Dendritic cell treated with granulocyte-macrophage colony-stimulating factor and Interleukin-4, amounts not matched to agents 40 ng/mL and 50 ng/mL, for 4 days (primary cell): ENCODE measurements around the gene PRRT4.

Experiments
- H3K27ac Mint-ChIP-seq: one replicate; pipeline ENCODE4 v1.8.0; 2022; ENCODE audit warnings: mild to moderate bottlenecking, mixed read lengths
- H3K27me3 Mint-ChIP-seq: one replicate; pipeline ENCODE4 v1.8.0; 2022; ENCODE audit warnings: mild to moderate bottlenecking, mixed read lengths
- H3K36me3 Mint-ChIP-seq: one replicate; pipeline ENCODE4 v1.8.0; 2022; ENCODE audit warnings: low read depth, mixed read lengths
- H3K4me1 Mint-ChIP-seq: one replicate; pipeline ENCODE4 v1.8.0; 2022; ENCODE audit warnings: low read depth, mixed read lengths
- H3K4me3 Mint-ChIP-seq: one replicate; pipeline ENCODE4 v1.8.0; 2022; ENCODE audit warnings: mild to moderate bottlenecking, moderate library complexity, mixed read lengths
- H3K9me3 Mint-ChIP-seq: one replicate; pipeline ENCODE4 v1.8.0; 2022; ENCODE audit warnings: mixed read lengths
- intact Hi-C: fragments of 100-400 bp; cut with micrococcal nuclease; formaldehyde crosslinking; loops from one replicate; pipeline ENCODE4 v1.15.0; 2022

PRRT4 gene

DNA sequence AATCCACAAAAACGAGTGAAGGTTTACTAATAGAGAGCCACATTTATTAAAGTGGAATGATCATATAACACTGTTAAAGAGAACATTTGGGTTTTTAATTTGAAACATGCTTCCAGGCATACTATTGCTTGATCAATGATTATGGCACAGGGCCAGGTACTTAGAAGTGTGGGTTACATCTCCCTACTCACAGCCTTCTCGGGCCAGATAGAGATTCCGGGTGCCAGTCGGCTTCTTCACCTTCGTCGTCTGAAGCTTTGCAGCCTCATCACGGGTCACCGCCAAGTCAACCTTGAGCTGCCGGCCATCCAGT, 37.2 kb downstream of the PRRT4 start:
- Mint-ChIP-seq H3K4me1 (no peaks in the 10 kb centered on the region), H3K36me3 (peaks cover 94% of the 10 kb centered on the region), H3K27ac (no peak overlapping the region), H3K27me3 (no peaks in the 10 kb centered on the region), H3K4me3 (no peak overlapping the region), H3K9me3 (no peaks in the 10 kb centered on the region)
- intact Hi-C loops: loop anchor here (5.0 kb wide), 1 partner anchor 617 kb away; no protein-coding TSS in a partner anchor

DNA sequence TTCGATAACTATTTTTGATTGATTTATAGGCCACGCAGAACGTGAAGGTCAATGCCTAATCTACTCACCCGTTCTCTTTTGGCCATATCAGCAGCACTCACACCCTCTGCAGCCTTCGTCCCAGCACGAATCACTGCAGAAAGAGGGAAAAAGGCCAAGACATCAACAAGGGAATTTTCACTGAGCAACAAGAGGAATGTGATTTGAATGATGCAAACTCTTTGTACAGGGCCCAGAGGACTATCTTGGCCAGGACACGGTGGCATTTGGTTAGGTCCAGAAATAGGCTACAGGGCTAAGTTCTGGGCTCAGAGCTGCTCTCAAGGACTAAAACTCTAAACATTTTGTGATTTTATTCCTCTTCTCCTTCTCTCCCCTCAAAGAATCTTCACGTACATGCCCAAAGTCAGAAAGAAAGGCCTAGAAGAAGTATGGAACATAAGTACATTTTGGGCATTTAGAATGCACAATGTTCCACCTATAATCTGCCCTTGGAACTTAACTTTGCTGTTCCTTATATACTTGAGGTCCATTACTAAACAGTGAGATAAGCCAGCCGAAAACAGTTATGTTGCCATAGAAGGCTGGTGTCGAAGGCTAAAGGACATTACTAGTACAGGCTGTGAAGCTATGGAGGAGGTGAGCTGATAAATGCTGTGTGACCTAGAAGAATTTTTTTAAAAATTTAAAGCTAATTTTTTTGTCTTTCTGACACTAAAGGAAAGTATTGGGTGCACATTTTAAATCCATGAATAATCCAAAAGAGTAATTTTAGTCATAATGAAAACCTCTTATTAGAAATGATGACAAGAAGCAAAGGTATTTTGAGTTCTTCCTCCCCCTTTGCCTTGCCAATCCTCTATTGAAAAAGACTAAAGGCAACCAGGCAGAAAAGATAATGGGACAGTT, 37.8 kb downstream of the PRRT4 start:
- no peak overlapping the region for H3K27ac Mint-ChIP-seq
- no peaks in the 10 kb centered on the region for H3K9me3 Mint-ChIP-seq
- H3K36me3 Mint-ChIP-seq: peaks cover 94% of the 10 kb centered on the region
- no peaks in the 10 kb centered on the region for H3K4me1 Mint-ChIP-seq
- H3K4me3 Mint-ChIP-seq: no peak overlapping the region
- no peaks in the 10 kb centered on the region for H3K27me3 Mint-ChIP-seq
- intact Hi-C loops: loop anchor here (5.0 kb wide), 1 partner anchor 616 kb away; no protein-coding TSS in a partner anchor

DNA sequence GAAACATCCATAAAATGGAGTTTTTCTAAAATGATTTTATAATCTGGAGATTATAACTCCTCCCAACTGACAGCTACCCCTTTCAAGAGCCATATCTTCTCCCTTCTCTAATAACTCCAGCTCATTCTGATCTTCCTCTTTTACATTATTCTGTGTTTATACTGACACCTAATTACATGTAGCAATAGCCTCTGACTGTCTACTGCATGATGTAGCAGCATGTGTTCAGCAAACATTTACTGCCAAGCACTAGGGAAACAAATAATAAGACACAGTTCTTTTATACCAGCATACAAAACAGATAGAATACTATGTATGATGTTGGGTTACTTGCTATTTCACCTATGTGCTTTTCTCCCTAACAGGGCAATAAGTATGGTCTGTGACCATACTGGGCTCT, 38.5 kb downstream of the PRRT4 start:
- peaks cover 94% of the 10 kb centered on the region for H3K36me3 Mint-ChIP-seq
- H3K4me3 Mint-ChIP-seq: no peak overlapping the region
- H3K27ac Mint-ChIP-seq: no peak overlapping the region
- intact Hi-C loops: loop anchor here (5.0 kb wide), 1 partner anchor 616 kb away; no protein-coding TSS in a partner anchor
- H3K27me3 Mint-ChIP-seq: no peaks in the 10 kb centered on the region
- no peaks in the 10 kb centered on the region for H3K4me1 Mint-ChIP-seq
- H3K9me3 Mint-ChIP-seq: no peaks in the 10 kb centered on the region

DNA sequence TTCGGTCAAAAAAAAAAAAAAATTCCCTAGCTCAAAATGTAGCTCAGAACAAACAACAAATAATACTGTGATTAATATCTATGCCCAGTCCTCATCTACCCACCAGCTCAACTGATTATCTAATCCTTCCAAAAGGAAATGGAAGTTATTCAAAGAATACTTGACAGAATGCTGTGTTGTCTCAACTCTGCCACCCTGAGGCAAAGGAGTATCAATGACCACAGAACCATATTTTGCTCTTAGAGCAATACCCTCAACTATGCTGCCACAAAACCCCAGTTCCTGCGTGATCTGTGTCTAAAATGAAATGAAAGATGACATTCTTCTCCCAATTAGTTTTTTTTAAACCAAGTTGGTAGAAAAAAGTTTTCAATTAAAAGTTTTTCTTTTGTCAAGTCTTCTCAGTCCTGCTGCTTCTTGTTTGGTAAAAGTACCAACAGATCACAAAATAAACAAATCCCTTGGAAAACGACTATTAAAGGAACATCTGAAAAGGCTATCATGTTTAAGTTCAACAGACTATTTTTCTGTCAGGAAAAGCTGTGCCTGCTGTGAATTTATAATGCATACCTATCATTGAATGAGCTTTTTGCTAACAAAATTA, 39.3 kb downstream of the PRRT4 start:
- Mint-ChIP-seq H3K36me3 (peaks cover 94% of the 10 kb centered on the region), H3K4me3 (no peak overlapping the region), H3K27ac (no peak overlapping the region), H3K9me3 (no peaks in the 10 kb centered on the region), H3K4me1 (no peaks in the 10 kb centered on the region), H3K27me3 (no peaks in the 10 kb centered on the region)
- intact Hi-C loops: loop anchor here (5.0 kb wide), 1 partner anchor 615 kb away; no protein-coding TSS in a partner anchor

DNA sequence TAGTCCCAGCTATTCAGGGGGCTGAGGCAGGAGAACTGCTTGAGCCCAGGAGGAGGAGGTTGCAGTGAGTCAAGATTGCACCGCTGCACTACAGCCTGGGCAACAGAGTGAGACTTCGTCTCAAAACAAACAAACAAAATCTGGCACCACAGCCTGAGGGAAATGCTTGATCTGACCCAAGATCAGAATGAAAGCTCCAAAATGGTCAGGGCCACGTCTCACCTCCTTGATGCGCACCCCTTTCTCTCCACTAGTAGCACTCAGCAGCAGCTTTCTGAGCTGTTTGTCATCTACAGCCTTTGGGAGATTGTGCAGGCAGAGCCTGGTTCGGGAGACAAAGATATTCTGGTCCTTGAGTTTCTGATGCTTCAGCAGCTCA, 40.5 kb downstream of the PRRT4 start:
- H3K4me1 Mint-ChIP-seq: no peaks in the 10 kb centered on the region
- H3K4me3 Mint-ChIP-seq: no peak overlapping the region
- intact Hi-C loops: loop anchor here (5.0 kb wide), 1 partner anchor 614 kb away; no protein-coding TSS in a partner anchor
- H3K27me3 Mint-ChIP-seq: no peaks in the 10 kb centered on the region
- H3K9me3 Mint-ChIP-seq: no peaks in the 10 kb centered on the region
- peaks cover 98% of the 10 kb centered on the region for H3K36me3 Mint-ChIP-seq
- H3K27ac Mint-ChIP-seq: no peak overlapping the region

DNA sequence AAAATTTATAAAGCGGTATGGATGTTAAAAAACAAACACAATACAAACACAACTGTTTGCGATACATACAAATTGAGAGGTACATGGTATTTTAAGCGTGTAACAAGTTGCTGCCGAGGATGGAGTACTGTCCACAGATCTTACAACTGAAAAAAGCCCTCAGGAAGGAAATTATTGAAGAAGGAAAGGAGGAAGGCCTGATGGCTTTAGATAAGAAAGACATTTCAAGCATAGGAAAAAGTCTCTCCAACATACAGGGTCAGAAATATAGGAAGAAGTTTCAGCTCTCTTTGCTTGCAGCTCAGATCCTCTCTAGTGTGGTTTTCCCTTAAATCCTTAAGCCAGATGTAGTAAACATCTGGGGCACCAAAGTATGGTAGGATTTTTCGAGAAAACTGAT, 42.8 kb downstream of the PRRT4 start:
- no peaks in the 10 kb centered on the region for H3K27me3 Mint-ChIP-seq
- no peaks in the 10 kb centered on the region for H3K9me3 Mint-ChIP-seq
- H3K4me1 Mint-ChIP-seq: no peaks in the 10 kb centered on the region
- peaks cover 98% of the 10 kb centered on the region for H3K36me3 Mint-ChIP-seq
- intact Hi-C loops: no loop called here
- H3K27ac Mint-ChIP-seq: no peak overlapping the region
- H3K4me3 Mint-ChIP-seq: no peak overlapping the region

DNA sequence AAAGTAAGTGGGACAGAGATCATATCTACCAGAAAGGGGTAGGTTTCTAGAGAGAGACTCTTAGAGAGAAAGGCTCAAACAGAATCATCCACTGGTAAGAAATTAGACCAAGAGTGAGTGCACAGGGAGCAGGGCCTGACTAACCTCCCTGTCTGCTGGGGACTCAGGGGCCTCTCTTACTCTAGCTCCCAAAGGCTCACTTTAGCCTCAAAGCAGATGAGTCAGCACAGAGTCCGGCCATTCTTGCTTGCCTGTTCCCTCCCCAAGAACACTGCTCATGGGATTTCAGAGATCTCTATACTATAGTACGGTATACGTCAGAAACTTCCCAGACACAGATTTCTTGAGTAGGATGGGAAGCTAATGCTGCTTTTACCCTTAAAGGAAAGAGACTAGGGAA, 50.5 kb downstream of the PRRT4 start:
- Mint-ChIP-seq H3K36me3 (peaks cover 100% of the 10 kb centered on the region), H3K4me3 (no peak overlapping the region), H3K9me3 (no peaks in the 10 kb centered on the region), H3K4me1 (no peaks in the 10 kb centered on the region), H3K27me3 (no peaks in the 10 kb centered on the region), H3K27ac (no peak overlapping the region)
- intact Hi-C loops: no loop called here

DNA sequence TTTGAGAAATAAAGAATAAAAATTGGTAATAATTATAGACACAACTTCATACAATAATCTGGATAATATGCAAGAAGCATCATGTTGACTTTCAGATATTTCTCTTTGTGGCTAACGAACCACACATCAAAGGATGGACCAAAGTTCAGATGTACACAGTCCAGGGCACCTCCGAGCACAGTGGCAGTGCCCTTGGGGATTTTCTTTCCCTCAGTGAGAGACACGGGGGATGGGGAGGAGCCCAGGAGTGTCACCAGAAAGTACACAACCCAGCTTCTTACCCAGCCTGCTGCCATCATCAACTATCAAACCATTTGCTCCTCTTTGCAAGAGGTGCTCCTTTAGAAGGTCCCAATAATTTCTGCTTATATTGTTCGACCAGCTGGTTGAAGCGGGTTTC, 51.0 kb downstream of the PRRT4 start:
- Mint-ChIP-seq H3K27me3 (no peaks in the 10 kb centered on the region), H3K4me3 (no peak overlapping the region), H3K27ac (no peak overlapping the region), H3K4me1 (no peaks in the 10 kb centered on the region), H3K36me3 (peaks cover 100% of the 10 kb centered on the region), H3K9me3 (no peaks in the 10 kb centered on the region)
- intact Hi-C loops: no loop called here

DNA sequence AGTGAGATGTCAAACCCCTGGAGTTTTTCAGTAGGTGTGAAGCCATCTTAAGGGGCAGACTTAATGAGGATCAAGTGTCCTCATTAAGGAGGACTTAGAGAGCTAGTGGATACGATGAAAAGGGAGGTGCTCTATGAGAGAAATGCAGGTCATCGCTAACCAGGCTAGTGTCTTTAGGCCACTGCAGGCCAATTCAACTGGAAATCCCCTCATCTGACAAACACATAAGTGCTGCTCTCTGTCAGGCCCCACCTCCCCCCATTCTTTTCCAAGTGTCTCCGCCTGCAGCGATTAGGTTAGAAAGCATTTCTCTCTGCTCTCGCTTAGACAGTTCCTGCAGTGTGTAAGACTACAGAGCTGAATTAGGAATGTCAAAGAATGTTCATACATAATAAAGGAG, 51.5 kb downstream of the PRRT4 start:
- Mint-ChIP-seq H3K27ac (no peak overlapping the region), H3K27me3 (no peaks in the 10 kb centered on the region), H3K4me3 (no peak overlapping the region), H3K9me3 (no peaks in the 10 kb centered on the region), H3K36me3 (peaks cover 100% of the 10 kb centered on the region), H3K4me1 (no peaks in the 10 kb centered on the region)
- intact Hi-C loops: no loop called here

DNA sequence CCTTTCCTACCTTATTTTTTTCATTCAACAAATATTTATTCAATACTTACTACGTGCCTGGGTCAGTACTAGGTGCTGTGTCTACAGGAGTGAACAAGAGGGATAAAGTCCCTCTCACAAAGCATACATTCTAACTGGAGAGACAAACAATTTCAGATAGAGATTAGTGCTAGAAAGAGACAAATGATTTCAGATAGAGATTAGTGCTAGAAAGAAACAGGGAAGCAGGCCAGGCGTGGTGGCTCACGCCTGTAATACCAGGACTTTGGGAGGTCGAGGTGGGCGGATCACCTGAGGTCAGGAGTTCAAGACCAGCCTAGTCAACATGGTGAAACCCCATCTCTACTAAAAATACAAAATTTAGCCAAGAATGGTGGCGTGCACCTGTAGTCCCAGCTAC, 52.4 kb downstream of the PRRT4 start:
- Mint-ChIP-seq H3K4me1 (no peaks in the 10 kb centered on the region), H3K9me3 (no peaks in the 10 kb centered on the region), H3K27ac (no peak overlapping the region), H3K36me3 (peaks cover 100% of the 10 kb centered on the region), H3K27me3 (no peaks in the 10 kb centered on the region), H3K4me3 (no peak overlapping the region)
- intact Hi-C loops: no loop called here

DNA sequence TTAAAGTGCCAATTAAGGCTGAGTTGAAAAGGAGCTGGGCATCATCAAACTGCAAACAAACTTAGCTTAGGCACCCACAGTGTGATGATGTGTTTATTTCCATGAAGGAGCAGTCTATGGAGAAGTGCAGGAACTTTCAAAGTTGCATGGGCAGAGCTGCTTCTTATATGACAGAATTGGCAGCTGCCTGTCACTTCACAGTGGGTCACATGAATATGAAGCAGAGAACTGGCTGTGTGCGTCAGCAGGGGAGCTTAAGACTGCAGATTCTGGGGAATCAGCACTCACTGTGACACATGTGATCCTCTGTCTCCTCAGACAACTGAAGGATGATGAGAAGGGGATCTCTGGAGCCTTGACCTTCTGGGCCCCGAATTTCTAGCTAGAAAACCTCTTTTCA, 54.4 kb downstream of the PRRT4 start:
- H3K9me3 Mint-ChIP-seq: no peaks in the 10 kb centered on the region
- no peaks in the 10 kb centered on the region for H3K27me3 Mint-ChIP-seq
- intact Hi-C loops: no loop called here
- no peak overlapping the region for H3K27ac Mint-ChIP-seq
- peaks cover 7% of the 10 kb centered on the region for H3K4me1 Mint-ChIP-seq
- H3K4me3 Mint-ChIP-seq: no peak overlapping the region
- peaks cover 87% of the 10 kb centered on the region for H3K36me3 Mint-ChIP-seq

DNA sequence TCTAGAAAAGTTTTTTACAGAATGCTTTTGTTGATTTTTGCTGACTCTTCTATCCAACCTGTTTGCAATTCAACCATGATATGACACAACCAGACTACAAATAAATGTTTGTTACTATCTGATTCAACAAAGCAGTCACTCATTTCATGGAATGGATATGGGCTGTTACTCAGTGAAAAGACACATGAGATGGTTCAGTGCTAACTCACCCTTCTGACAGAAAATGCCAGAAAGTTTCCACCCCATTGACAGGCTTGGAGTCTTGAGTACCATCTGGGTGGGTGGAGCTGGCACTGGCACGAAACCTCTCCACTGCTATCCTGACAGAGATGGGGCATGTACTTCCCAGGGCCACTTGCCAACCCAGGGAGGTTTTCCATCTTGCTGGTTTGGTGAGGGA, 57.3 kb downstream of the PRRT4 start:
- no peaks in the 10 kb centered on the region for H3K9me3 Mint-ChIP-seq
- no peak overlapping the region for H3K4me3 Mint-ChIP-seq
- intact Hi-C loops: no loop called here
- peaks cover 14% of the 10 kb centered on the region for H3K4me1 Mint-ChIP-seq
- H3K27me3 Mint-ChIP-seq: no peaks in the 10 kb centered on the region
- H3K36me3 Mint-ChIP-seq: peaks cover 59% of the 10 kb centered on the region
- H3K27ac Mint-ChIP-seq: no peak overlapping the region

DNA sequence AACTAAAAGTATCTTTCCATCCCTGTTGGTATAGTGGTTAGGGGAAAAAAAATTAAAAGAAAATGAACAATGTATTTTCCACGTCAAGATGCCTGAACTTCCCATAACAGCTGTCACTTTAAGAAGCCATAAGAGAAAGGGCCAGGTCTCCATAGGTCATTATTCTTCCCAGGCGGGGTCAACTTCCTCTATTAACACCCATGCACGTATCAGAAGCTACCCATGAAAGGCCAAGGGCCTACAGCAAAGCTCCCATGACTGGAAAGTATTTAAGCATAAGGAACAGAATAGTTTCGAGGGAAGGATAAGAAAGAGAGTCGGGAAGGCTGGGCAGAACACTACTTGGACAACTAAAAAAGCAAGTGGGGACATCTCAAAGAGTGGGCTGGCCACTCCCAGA, 57.8 kb downstream of the PRRT4 start:
- Mint-ChIP-seq H3K36me3 (peaks cover 53% of the 10 kb centered on the region), H3K9me3 (no peaks in the 10 kb centered on the region), H3K4me3 (no peak overlapping the region), H3K27me3 (no peaks in the 10 kb centered on the region), H3K27ac (no peak overlapping the region), H3K4me1 (peaks cover 19% of the 10 kb centered on the region)
- intact Hi-C loops: no loop called here

DNA sequence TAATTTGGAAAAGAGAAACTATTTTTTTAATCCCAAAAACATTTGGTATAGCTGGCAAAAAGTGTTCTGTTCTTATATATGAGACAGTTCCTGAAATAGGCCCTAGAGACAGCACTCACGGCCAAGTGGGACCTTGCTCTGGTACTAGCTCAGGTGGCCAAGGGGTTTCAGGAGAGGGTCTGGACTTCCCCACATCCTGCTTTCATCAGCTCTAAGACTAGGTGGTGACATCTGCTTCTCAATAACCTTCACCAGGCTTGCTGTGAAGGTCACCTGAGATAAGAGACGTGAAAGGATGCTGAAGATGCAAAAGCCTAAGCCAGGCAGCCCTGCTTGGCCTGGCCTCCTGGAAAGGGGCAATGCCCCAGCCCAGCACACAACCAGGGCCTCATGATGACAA, 58.4 kb downstream of the PRRT4 start:
- intact Hi-C loops: no loop called here
- H3K4me3 Mint-ChIP-seq: no peak overlapping the region
- no peak overlapping the region for H3K27ac Mint-ChIP-seq
- H3K27me3 Mint-ChIP-seq: no peaks in the 10 kb centered on the region
- H3K4me1 Mint-ChIP-seq: peaks cover 24% of the 10 kb centered on the region
- H3K36me3 Mint-ChIP-seq: peaks cover 48% of the 10 kb centered on the region
- H3K9me3 Mint-ChIP-seq: no peaks in the 10 kb centered on the region
